HG03520 (cell line): Measurements from ENCODE around the gene ERBIN.
"Not testable (repeated sequence)": the region's sequence is repeated elsewhere in the genome, so short reads cannot be mapped to it uniquely, and the experiment has no call there.

Source experiments
- ATAC-seq: cut with Tn5 transposase; IDR thresholded peaks from one replicate; pipeline ENCODE4 v1.9.1; 2021; ENCODE audit warnings: mild to moderate bottlenecking, moderate library complexity; ENCODE audit not compliant: unreplicated experiment

Gene ERBIN

DNA sequence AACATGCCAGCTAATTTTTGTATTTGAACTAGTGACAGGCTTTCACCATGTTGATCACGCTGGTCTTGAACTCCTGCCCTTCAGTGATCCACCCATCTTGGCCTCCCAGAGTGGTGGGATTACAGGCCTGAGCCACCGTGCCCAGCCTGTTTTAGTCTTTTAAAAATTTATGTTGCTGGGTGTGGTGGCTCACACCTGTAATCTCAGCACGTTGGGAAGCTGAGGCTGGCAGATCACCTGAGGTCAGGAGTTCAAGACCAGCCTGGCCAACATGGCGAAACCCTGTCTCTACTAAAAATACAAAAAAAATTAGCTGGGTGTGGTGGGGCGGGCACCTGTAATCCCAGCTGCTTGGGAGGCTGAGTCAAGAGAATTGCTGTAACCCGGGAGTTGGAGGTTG is 10.7 kb upstream of the ERBIN start:
- not testable (repeated sequence) for ATAC-seq

DNA sequence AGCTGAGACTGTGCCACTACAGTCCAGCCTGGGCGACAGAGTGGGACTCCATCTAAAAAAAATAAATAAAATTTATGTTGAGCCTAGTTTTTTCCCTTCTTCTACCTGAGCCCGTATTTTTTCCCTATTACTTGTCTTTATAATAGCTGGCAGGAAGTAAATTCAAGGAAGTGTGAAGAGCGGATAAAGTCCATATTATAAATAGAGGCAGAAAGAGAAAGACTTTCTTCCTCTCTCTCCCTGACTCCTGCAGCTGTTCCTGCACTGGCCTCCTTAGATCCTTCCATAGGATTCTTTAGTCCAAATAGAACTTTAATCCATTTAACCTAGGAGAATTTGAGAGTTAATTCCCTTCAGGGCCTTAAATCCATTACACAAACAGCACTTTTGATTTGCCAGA is 10.3 kb upstream of the ERBIN start:
- ATAC-seq = no peak

DNA sequence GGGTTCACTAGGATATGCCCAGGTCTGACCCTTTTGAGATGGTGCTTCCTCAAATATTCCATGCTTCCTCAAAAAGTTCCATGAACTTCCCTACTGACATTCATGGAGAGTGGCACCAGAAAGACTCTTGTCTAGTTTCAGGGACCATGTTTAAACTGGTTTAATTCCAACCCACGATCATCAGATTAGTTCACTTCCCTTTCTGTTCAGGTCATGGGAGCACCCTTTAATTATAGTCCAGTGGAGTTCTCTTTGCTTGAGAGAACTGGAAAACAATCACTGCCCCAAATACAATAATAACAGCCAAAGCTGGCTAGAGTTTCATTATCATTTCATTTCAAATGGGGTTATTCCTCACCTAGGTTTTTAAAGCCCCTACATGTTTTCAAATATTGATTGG is 9.7 kb upstream of the ERBIN start:
- ATAC-seq = no peak

DNA sequence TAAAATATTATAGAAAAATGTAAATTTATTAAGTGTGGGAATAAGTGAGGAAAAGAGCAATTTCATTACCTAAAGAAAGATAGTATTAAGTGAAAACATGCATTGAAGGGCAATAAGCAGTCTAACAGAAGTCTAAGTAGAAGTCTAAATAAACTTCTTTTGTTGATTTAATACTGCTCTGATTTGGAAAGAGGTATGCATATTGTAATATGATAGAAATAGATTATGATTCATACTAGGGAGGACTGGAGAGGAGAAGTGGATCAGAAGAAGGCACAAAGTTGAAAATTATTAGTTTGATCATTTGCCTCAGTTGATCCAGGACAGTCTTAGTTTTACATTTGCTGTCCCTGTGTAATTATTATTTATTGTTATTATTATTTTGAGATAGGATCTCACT is 6.6 kb upstream of the ERBIN start:
- no peak for ATAC-seq

DNA sequence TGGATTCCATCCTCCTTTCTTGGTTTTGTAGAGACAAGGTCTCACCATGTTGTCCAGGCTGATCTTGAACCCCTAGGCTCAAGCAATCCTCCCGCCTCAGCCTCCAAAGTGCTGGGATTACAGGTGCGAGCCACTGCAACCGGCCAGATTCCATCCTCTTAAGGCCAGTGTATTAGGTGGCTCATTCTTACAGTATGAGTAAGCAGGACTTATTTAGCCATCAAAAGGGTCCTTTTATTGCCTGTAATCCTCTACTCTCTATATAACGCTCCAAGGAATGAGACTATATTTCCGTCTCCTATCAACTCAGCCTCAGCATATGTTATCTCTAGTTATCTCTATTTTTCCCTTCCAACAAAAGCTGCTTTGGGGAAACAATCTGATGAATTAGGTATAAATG is 3.0 kb upstream of the ERBIN start:
- ATAC-seq = no peak

DNA sequence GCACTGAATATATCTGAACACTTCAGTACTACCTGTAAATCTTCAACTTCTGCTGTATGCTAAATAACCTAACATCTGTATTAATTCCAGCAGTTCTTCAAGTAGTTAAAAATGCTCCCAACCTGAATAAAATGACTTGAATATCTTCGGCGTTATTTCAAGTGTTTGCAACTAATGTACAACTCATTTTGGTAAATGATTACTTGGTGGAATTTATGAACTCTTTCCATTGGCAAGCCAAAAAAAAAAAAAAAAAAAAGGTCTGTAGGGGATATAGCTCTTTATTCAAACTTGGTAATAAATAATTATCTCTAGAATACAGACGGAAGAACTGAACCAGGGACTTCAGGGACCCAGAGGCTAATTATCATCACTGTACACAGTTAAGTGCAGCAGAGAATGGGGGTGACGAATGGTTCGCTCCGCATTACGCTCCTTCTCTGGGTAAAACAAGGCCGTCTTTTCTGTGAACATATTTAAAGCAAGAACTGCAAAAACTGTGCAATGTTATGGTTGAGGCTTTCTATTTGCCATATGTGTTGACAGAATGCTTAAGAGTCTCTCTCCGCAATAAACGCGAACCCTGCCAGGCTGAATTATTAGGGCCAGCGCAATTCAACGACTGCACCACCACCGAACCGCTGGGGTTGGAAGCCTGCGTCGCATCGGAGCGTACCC is 1.9 kb upstream of the ERBIN start:
- no peak for ATAC-seq

DNA sequence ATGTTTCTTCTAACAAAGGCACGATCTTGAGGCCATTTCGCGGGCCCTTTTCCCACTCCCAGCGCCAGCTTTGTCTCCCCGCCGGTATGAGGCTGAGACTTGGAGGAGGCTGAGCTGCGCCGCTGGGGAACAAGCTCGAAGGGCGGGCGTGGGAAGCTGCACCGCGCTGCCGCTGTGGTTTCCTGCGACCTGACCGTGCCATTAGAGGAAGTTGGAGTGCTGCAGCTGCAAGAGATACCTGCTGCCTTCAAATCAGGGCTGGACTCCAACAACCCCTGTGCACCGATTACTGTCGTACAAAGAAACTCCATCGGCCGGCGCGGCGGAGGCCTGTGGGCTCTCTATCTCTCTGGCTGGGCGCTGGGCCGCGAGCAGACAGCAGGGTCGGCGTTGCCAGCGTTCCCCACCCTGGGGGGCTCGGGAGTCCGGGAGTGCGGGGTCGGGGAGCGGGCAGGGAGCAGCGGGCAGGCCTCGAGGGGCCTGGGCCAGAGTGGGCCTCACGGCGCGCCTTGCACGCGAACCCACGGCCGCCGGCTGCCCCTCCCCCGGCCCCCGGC is 1.3 kb upstream of the ERBIN start:
- peak; percentile 63 for ATAC-seq

DNA sequence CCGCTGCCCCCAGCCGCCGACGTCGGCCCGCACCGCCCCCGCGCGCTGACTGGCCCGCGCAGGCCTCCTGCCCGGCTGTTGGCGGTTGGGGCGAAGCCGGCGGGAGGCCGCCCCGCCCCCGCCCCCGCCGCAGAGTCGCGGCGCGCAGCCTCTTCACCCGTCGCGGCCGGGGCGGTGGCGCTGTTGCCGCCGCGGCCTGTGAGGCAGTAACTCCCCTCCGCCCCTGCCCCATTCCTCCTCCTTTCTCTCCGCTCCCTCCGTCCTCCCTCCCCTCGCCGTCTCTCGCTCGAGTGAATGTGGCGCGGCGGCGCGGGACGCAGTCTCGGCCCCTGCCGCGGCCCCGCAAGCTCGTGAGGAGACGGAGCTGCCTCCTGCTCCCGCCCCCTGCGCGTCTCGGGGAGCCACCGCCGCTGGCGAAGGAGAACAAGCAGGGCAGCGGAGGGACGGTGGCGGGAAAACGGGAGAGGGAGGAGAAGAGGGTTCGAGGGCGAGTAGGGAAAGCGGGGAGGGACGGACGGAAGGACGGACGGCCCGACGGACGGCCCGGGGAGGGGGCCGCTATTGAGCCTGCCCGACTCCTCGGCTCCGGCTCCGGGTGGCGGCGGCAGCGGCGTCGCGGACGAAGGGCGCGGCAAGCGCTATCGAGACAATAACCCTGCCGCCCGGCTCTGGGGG is 637 bp upstream of the ERBIN start:
- peak; percentile 52 for ATAC-seq

DNA sequence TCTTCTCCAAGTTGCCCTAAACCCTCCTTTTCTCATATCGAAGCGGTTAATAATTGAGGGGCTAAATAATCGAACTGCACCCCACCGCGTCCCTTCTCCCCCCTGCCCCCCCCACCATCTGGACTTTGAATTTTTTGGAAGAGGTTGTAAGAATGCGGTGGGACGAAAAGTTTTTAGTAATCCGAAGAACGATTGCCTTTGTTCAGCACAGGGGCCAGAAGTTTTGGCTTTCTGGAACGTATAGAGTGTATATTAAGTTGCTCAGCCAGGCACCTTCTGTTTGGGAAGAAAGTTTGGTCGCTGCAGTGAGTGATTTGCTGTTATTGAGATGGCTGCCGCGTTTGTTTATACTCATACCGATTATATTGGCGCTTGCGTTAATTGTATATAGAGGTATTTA is 518 bp downstream of the ERBIN start:
- ATAC-seq = no peak

DNA sequence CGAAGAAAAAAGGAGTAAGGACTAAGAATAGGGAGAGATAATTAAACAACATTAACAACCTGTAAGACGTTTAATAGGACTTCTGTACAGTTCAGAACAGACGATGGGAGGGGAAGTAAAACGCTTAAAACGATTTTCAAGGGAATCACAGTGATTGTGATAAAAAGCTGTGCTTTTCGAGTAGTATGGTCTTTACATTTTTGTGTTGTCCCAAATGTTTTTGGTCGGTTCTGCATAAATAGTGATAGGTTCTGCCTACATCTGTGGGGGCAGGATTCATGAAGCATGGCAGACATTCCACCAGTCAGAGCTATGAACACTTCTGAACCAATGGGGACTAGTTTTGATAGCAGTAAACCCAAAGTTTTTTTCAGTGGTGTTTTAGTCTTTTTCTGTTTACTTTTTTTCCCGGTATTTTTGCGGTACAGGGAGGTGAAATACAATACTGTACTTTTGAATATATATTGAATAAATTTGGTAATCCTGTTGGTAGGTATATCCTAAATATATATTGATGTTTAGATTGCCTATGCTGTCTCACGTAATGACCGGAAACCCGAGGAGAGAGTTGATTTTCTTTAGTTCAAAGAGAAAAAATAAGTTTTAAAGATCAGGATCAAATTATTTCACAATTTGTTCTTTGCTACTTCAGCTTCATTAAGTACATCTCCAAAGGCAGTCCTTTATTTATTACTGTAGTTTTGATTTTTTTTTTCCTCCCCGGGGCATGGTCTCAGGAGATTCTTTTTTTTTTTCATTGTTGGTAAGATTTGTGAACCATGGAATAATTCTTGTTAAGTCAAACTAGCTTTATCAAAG is 1.3 kb downstream of the ERBIN start:
- ATAC-seq = peak; percentile 32

DNA sequence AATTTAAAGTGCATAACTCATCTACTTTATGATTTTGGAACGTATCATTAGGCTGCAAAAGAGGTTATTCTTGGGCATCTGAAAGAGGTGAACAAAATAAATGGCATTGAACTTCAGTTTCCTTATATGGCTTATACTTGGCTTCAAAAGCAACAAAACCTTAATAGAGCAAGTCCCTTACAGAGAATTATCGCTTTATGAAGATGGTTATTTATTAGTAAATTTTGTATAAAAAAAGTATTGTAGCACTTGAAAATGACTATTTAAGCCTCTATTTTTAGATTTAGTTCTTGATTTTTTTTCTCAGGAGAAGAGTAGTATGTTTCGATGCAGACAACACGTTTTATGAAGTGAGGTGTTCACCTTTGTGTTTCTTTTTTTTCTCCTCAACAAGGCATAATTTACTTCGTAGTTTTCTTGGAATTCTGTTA is 2.0 kb downstream of the ERBIN start:
- ATAC-seq = no peak

DNA sequence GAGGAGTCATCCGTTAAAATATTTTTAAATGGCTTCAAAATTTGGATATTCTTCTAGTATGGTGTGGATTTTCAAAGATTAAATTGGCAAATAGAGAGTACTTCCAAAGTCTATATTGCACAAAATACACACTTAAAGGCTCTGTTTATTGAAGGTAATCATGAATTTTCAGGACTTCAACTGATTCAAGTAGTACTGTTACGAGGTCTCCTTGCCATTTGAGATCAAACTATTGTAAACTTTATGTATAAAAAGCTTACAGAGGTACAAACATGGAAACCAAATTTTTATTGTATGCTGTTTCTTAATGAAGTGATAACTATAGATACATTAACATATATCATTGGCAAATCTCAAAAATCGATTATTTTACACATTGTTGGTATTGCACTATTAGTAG is 2.5 kb downstream of the ERBIN start:
- no peak for ATAC-seq

DNA sequence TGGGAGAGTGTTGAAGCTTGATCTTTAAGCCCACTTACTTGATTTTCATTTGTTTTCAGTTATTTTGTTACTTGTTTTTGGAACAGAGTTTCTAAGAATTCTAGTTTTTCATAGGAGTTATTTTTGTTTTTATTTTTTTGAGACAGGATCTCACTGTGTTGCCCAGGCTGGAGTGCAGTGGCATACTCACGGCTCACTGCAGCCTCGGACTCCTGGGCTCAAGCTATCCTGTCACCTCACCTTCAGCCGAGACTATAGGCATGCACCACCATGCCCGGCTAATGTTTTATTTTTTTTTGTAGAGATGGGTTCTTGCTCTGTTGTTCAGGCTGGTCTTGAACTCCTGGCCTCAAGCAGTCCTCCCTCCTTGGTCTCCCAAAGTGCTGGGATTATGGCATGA is 6.3 kb downstream of the ERBIN start:
- ATAC-seq = no peak

DNA sequence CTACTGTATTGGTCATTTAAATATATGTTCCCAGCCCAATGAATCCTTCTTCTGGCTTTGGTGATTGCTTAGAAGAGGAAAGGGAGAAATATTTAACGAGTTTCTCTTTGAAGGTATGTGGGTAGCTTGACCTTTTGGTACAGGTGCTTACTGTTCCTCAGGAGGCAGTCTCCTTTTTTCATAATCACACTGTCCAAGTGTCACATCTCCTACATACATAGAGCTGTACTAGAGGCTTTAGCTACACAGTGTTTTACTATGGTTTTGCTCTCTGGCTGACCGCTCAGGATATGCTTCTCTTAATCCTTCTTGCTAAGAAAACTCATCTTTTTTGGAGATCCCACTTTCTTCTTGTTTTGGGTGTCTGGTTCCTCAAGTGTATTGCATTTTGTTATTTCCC is 6.9 kb downstream of the ERBIN start:
- ATAC-seq = no peak

DNA sequence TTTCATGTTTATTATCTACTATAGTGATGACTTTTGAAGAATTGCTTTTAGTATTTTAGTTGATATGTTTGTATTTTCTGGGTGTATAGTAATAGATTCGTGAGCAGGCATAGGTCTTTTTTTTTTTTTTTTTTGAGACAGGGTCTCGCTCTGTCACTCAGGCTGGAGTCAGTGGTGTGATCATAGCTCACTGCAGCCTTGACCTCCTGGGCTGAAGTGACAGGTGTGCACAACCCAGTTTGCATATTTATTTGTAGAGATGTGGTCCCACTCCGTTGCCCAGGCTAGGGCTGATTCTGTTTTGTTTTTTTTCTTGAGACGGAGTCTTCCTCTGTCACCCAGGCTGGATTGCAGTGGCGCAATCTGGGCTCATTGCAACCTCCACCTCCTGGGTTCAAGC is 11.9 kb downstream of the ERBIN start:
- no peak for ATAC-seq

DNA sequence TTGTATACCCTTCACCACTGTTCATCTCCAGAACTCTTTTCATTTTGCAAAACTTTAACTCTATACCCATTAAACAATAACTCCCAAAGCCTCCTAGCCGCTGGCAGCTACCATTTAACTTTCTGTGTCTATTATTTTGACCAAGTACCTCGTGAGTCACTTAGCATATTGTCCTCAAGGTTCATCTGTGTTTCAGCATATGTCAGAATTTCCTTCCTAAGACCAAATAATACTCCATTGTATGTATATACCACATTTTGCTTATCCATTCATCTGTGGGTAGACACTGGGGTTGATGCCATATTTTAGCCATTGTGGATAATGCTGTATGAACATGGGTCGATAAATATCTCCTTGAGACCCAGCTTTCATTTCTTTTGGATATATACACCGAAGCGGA is 17.4 kb downstream of the ERBIN start:
- no peak for ATAC-seq

DNA sequence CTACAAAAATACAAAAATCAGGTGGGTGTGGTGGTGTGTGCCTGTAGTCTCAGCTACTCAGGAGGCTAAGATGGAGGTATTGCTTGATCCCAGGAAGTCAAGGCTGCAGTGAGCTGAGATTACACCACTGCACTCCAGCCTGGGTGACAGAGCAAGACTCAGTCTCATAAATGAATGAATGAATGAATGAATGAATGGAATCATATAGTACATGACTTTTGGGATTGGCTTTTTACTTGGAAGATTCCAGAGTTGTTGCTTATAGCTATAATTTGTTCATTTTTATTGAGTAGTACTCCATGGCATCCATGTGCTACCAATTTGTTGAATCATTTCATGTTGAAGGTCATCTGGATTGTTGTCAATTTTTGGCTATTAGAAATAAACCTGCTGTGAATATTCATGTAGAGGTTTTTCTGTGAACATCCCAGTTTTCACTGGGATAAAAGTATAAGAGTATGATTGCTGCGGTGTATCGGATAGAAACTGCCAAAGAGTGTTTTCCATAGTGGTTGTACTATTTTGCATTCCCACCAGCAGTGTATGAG is 19.9 kb downstream of the ERBIN start:
- no peak for ATAC-seq

DNA sequence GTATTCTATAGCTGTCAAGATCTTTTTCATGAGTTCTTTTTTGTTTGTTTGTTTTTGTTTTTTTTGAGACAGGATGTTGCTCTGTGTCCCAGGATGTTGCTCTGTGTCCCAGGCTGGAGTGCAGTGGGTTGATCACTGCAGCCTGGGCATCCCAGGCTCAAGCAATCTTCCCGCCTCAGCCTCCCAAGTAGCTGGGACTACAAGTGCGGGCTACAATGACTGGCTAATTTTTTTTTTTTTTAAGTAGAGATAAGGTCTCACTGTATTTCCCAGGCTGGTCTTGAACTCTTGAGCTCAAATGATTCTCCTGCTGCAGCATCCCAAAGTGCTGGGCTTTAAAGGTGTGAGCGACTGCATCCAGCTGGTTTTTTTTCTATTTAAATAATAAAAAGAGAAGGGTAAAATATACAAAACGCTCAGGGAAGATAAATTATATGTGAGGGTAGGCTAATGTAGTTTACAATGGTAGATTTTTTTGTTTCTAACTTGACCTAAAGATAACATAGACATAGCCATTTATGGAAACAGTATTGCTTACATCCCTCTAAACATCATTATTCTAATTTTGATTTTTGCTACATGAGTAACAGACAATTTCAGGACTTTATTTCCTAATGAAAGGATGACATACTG is 21.9 kb downstream of the ERBIN start:
- no peak for ATAC-seq

DNA sequence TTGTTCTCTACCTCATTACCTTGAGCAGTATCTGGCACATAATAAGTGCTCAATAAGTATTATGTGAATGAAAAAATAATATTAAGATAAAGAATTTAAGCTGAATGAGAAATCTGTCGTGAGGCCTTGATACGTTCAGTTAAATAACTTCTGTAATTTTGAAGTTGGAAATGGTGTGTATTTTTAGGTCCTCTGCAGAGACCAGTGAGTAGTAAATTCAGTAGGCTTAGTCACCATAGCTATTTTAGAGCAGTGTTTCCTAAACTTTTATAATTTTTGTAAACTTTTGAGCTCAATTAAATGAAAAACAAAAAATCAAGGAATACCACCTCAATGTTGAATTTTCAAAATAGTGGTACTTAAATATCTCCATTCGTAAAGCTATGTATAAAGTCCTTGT is 25.0 kb downstream of the ERBIN start:
- no peak for ATAC-seq

DNA sequence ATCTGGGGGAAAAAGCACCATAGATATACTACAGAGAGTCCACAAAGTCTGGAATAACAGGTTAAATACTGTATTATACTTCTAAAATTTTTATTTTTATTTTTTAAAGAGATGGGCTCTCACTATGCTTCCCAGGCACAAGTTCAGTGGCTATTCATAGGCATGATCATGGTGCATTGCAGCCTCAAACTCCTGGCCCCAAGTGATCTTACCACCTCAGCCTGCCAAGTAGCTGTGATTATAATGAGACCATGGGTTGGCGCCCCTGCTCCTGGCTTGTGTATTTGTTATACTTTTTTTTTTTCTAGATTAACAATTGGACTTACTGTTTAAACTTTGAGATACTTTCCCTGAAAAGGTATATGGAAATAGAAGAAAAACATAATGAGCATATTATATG is 25.9 kb downstream of the ERBIN start:
- no peak for ATAC-seq

DNA sequence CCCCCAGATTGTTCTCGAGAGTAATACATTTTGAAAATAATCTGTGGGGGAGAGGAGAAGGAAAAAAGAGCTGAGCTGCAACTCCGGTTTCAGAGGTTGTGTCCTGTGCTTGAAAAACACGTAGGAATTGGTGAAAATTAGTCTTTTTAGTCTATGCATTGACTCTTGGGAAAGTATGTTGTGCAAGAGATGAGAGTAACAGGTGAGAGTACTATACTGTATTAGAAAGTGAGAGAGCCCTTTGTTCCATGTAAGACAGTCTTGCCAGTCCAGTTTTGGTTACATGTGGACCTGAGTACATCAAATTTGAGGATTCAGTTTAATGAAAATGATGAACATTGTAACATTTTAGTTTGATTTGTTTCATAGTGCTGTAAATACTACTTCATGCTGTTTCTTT is 27.8 kb downstream of the ERBIN start:
- ATAC-seq = no peak
